Left colon (tissue), 2 donors: ENCODE data around the gene C2CD4C. TPM values are rescaled to one million over a fixed set of nuclear protein-coding genes. Genes with fewer than 3 reads are reported as not detected.
"Not testable (repeated sequence)": the region's sequence is repeated elsewhere in the genome, so short reads cannot be mapped to it uniquely, and the experiment has no call there.

Experiments
- ATAC-seq: fragments of 200-7000 bp; cut with Tn5 transposase; one replicate; pipeline ENCODE4 v1.9.1; 2020; ENCODE audit warnings: mild to moderate bottlenecking, moderate library complexity
- DNase-seq, 2 donors: peaks; one replicate each; pipeline ENCODE4 v3.0.0-alpha.2; 2020
- intact Hi-C, 2 donors: fragments of 100-400 bp; cut with DNase I in 1 of 2; cut with micrococcal nuclease in 1 of 2; formaldehyde crosslinking; loops; one replicate each; pipeline versions ENCODE4 v1.11.2 to v1.14.0; 2022; cut with DNase I, micrococcal nuclease
- total RNA-seq, 2 donors: library from RNA; stranded (reverse); fragmentation: NEBNext Ultra II Directional; extraction: Animal tissue kit (Norgen Biotek cat#: 25700); gene quantifications; one replicate each; pipeline ENCODE4 v1.2.1, GENCODE V29; 2021
- donor health status: DM: no; HTN: no; CAD: no.
- donor health status: DM: yes; HTN: yes; CAD: no.

C2CD4C gene
- total RNA-seq, 2 donors from 2014 or later, result 0.59 to 0.85 TPM

DNA sequence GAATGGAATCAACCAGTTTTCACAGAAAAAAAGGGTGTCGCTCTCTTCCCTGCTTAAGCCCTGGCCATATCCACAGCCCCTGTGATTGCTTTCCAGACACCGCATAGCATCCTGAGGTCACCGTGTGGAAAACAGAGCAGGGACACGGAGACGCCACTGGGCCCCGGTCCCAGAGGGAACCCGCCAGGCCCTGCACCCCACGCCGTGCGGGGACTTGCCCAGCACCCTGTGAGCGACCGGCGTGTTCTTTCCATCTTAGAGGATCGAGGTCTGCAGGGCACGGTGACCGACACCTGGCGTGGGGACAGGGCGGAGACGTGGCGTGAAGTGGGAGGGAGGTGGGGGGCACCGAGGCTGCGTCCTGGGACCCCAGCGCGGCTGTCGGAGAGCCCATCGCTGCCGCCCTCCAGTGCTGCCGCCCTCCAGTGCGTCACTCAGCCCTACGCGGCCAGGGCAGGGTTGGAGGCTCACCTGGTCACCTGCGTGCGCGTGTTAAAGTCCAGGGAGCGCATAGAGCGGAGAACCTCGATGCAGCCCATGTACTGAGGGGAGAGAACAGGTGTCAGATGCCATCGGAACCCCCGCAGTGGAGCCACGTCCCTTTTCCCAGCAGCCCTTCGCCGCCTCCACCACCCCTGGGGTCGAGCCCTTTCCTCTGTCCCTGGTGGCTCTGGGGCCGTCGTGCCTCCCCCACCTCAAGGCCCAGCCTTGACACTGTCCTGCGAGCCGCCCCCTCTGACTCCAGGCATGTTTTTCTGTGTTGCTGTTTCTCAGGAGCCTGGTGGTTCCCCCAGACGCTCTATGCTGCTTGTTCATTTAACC is 31.7 kb upstream of the C2CD4C start:
- ATAC-seq, result no peak
- no peak for DNase-seq
- intact Hi-C loops, result no loop called here

DNA sequence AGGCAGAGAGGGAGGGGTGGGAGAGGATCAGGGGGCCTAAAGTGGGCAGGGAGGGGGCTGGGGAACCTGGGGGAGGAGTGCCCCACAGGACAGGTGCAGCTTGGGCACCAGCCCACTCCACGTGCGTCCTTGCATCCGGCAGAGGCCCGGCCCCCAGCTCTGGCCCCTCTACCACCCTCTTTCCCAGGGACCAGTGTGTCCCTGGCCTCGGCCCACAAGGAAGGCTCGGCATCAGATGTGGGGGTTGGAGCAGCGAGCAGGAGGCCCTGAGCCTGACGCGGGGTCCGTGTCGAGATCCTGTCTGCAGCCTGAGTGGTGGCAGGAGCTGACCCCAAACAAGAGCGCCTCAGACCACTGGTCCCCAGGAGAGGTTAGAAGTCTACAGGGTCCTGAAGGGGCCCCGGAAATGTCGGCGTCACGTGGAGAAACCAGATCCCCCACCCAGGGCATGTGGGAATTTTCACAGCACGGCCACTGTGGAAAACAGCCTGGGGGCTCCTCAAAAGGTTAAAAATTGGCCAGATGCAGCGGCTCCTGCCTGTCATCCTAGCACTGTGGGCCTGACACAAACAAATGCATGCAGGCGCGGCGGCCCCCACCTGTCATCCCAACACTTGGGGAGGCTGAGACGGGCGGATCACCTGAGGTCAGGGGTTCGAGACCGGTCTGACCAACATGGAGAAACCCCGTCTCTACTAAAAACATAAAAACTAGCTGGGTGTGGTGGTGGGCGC is 30.4 kb upstream of the C2CD4C start:
- intact Hi-C loops, result no loop called here
- no peak for ATAC-seq
- DNase-seq, result no peak

DNA sequence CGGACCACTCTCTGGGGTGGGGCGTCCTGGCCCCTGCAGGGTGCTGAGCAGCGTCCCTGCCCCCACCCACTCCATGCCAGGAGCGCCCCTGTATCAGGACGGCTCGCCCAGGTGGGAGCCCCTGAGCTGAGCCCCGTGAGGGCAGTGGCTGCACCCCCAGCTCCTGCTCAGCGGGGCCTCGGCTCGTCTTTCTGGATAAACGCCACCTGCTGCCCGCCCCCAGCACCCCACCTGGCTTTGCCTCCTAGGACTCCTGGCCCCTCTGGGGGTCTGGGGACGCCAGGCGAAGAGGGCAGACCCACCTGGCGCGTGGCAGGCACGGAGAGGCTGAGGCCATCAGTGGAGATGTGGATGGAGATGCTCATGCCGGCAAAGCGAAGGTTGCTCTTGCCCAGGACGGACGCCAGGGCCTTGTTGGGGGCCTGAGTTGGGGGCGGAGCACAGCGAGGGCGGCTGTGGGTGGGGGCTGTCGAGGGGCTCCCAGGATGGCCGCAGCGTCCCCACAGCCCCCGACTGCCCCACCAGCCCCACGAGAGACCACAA is 29.5 kb upstream of the C2CD4C start:
- intact Hi-C loops, result no loop called here
- no peak for DNase-seq
- ATAC-seq, result no peak

GRCh38 chr19:437041-437440 is 28.1 kb upstream of the C2CD4C start:
- ATAC-seq, result no peak
- no peak for DNase-seq
- intact Hi-C loops, result no loop called here

DNA sequence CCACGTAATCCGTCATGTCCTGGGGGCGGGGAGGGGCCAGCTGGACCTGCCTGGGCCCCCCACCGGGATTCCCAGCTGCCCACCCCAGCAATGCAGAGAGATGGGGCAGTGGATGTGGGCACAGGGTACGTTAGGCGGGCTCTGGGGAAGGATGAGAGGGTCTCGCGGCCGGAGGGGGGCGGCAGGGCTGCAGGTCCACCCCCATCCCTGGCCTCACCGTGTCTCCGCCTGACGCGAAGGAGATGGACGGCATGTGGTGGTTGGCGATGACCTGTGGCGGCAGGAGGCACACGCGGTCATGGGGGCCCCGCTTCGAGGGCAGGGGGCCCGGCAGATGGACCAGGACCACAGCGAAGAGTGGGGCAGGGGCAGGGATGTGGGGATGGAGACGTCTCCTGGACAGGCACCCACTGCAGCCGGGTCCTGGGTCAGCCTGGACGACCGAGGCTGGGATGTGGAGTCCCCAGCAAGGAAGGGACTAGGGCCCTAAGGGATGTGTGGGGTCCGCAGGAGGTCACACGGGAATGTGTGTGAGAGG is 27.5 kb upstream of the C2CD4C start:
- no peak for ATAC-seq
- intact Hi-C loops, result no loop called here
- DNase-seq, result no peak

- intact Hi-C loops, result no loop called here
- ATAC-seq (no peak), DNase-seq (no peak)
Measured at GRCh38 chr19:435707-436412, 26.9 kb upstream of the C2CD4C start.

- DNase-seq (no peak), ATAC-seq (no peak)
- intact Hi-C loops, result no loop called here
Measured at GRCh38 chr19:435056-435706, 26.2 kb upstream of the C2CD4C start.

DNA sequence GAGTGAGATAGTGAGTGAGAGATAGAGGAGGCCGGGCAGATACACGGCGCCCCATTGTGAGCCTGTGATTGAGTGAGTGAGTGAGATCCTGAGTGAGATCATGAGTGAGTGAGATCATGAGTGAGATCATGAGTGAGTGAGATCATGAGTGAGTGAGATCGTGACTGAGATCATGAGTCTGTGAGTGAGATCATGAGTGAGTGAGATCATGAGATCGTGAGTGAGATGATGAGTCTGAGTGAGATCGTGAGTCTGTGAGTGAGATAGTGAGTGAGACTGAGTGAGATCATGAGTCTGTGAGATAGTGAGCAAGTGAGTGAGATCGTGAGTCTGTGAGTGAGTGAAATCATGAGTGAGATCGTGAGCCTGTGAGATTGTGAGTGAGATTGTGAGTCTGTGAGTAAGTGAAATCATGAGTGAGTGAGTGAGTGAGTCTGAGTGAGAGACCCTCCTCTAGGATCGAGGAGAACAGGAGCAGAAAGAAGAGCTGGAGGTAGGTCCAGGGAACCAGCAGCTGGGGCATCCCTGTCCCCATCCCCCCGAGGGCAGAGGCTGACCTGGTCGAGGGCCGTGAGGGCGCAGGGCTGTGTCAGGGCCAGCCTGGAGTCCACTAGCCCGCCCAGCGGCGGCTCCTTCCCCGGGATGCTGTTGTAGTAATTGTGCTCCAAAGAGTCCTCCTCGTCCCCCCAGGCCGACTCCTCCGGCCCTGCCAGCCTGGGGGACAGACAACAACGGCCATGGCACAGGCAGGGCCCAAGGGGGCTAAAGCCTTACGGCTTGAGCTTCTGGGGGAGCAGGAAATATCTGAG is 25.4 kb upstream of the C2CD4C start:
- intact Hi-C loops, result no loop called here
- DNase-seq, result no peak
- no peak for ATAC-seq

GRCh38 chr19:430701-431100 is 21.8 kb upstream of the C2CD4C start:
- ATAC-seq, result no peak
- no peak for DNase-seq
- intact Hi-C loops, result no loop called here

DNA sequence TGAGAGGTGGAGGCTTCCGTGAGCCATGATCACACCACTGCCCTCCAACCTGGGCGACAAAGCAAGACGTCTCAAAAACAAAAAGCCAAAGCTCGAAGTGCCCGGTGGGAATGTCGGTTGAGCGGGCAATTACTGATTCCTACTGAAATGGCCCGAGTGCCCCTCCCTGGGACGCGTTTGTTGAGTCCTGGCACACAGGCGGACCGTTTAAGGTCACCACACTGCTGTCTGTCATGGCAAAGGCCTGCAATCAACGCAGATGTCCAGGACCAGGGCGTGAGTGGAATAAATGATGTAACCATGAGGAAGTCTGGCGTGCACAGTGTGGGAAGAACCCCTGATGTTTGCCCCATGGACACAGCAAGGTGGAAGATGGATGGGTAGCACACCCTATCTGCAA is 19.2 kb upstream of the C2CD4C start:
- ATAC-seq, result no peak
- no peak for DNase-seq
- intact Hi-C loops, result no loop called here

- DNase-seq, intact Hi-C loops, ATAC-seq: not testable (repeated sequence)
Measured at GRCh38 chr19:427675-428074, 18.7 kb upstream of the C2CD4C start.

GRCh38 chr19:426725-427445 is 17.9 kb upstream of the C2CD4C start:
- ATAC-seq (no peak), DNase-seq (no peak)
- intact Hi-C loops, result no loop called here

DNA sequence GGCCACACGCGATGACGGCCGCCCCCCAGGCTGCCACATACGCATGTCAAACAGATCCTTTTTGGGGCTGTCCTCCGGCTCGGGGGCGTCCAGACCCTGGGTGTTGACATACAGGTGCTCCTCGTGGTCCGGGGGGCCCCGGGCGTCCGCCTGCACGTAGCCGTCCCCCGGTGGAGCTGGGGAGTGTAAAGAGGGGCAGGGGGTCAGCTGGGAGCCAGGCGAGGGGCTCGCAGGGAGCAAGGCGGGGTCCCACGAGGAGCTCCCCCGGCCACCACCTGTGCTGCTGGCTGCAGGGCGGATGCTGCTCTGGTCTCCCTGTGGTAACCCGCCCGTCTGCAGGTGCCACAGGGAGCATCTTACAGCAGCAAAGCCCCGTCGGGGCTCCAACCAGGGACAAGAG is 16.1 kb upstream of the C2CD4C start:
- intact Hi-C loops, result no loop called here
- ATAC-seq (no peak), DNase-seq (no peak)

- no peak for DNase-seq
- intact Hi-C loops, result no loop called here
- no peak for ATAC-seq
Measured at GRCh38 chr19:424546-424945, 15.6 kb upstream of the C2CD4C start.

GRCh38 chr19:423691-424466 is 14.9 kb upstream of the C2CD4C start:
- intact Hi-C loops, result no loop called here
- ATAC-seq (no peak), DNase-seq (no peak)

DNA sequence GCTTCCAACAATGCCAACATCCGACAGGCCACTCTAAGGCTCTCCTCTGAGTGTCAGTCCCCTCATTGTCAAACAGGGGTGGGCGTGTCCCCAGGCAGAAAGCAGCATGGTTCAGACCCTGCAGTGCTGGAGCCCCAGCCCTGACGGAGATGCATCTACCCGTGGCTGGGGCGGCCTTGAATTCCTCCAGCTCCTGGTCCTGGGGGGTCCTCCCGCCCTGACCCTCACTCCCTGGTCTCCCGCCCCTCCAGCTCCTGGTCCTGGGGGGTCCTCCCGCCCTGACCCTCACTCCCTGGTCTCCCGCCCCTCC is 13.9 kb upstream of the C2CD4C start:
- intact Hi-C loops, DNase-seq, ATAC-seq: not testable (repeated sequence)
